ENCODE measurements around the gene MAML2.

DNA sequence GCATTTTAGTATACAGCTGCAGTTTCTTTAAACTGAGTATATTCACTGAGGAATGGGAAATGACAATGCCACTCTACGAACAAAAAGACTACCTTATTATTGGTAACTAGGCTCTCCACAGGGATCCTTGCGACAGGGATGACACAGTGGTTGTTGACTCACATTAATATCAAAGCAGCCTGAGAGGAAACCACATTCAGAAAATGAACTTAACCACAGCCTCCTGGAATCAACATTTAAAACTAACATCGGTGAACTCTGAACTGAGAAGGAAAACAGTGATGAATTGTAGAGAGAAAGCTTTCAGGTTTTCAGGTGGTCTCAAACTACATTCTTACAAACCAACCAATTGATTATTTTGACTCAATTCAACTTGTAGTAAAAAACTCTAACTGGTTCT is 328.8 kb downstream of the MAML2 start:
- TF ChIP-seq SMC3 (IDR thresholded peaks at IDR 0.05; ENCODE audit: low read length) (no peak), HIVEP1 (CRISPR knock-in tag; IDR thresholded peaks at IDR 0.05) (no peak), RAD21 (CRISPR knock-in tag; IDR thresholded peaks at IDR 0.05) (no peak), JUN (CRISPR knock-in tag; IDR thresholded peaks at IDR 0.05) (no peak), ARNT (IDR thresholded peaks at IDR 0.05) (no peak)
- TF ChIP-seq, protein P1, sequence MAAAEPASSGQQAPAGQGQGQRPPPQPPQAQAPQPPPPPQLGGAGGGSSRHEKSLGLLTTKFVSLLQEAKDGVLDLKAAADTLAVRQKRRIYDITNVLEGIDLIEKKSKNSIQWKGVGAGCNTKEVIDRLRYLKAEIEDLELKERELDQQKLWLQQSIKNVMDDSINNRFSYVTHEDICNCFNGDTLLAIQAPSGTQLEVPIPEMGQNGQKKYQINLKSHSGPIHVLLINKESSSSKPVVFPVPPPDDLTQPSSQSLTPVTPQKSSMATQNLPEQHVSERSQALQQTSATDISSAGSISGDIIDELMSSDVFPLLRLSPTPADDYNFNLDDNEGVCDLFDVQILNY (CRISPR knock-in tag; conservative IDR thresholded peaks at IDR 0.05): no peak
- TF ChIP-seq, protein P2, sequence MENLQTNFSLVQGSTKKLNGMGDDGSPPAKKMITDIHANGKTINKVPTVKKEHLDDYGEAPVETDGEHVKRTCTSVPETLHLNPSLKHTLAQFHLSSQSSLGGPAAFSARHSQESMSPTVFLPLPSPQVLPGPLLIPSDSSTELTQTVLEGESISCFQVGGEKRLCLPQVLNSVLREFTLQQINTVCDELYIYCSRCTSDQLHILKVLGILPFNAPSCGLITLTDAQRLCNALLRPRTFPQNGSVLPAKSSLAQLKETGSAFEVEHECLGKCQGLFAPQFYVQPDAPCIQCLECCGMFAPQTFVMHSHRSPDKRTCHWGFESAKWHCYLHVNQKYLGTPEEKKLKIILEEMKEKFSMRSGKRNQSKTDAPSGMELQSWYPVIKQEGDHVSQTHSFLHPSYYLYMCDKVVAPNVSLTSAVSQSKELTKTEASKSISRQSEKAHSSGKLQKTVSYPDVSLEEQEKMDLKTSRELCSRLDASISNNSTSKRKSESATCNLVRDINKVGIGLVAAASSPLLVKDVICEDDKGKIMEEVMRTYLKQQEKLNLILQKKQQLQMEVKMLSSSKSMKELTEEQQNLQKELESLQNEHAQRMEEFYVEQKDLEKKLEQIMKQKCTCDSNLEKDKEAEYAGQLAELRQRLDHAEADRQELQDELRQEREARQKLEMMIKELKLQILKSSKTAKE (CRISPR knock-in tag; IDR thresholded peaks at IDR 0.05; ENCODE audit: borderline replicate concordance): no peak
- TF ChIP-seq, protein P3, sequence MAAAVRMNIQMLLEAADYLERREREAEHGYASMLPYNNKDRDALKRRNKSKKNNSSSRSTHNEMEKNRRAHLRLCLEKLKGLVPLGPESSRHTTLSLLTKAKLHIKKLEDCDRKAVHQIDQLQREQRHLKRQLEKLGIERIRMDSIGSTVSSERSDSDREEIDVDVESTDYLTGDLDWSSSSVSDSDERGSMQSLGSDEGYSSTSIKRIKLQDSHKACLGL (CRISPR knock-in tag; IDR thresholded peaks at IDR 0.05): no peak
- TF ChIP-seq, protein P4, sequence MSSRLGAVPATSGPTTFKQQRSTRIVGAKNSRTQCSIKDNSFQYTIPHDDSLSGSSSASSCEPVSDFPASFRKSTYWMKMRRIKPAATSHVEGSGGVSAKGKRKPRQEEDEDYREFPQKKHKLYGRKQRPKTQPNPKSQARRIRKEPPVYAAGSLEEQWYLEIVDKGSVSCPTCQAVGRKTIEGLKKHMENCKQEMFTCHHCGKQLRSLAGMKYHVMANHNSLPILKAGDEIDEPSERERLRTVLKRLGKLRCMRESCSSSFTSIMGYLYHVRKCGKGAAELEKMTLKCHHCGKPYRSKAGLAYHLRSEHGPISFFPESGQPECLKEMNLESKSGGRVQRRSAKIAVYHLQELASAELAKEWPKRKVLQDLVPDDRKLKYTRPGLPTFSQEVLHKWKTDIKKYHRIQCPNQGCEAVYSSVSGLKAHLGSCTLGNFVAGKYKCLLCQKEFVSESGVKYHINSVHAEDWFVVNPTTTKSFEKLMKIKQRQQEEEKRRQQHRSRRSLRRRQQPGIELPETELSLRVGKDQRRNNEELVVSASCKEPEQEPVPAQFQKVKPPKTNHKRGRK (CRISPR knock-in tag; IDR thresholded peaks at IDR 0.05): no peak
